ENCODE data around the gene GJD3.

GRCh38 chr17:40366861-40367518, 2.5 kb upstream of the GJD3 start:
- TF ChIP-seq POLR2A (IDR thresholded peaks at IDR 0.05): no peak
- no peak for TF ChIP-seq CTCF (IDR thresholded peaks at IDR 0.05)

Measured in body of pancreas (tissue), 4 donors.